Thyroid gland (tissue), 4 donors: ENCODE results near the gene GCH1.
"Not testable (repeated sequence)": the region's sequence is repeated elsewhere in the genome, so short reads cannot be mapped to it uniquely, and the experiment has no call there.

Experiments used
- CTCF ChIP-seq, 6 experiments: fragments of 200-600 bp in 3 of 6; fragments of 450-650 bp in 3 of 6; sonication (generic) in 3 of 6; IDR thresholded peaks; one replicate each; pipeline ENCODE4 v1.5.1; 2016 to 2019; ENCODE audit warnings: antibody characterized with exemption in 6 of 6, mild to moderate bottlenecking in 2 of 6, inconsistent platforms in 1 of 6, moderate library complexity in 1 of 6
- POLR2A ChIP-seq, 2 donors: fragments of 450-650 bp; IDR thresholded peaks; one replicate each; pipeline ENCODE4 v1.6.1; 2017; ENCODE audit warnings: antibody characterized with exemption in 2 of 2, mild to moderate bottlenecking in 2 of 2, moderate library complexity in 1 of 2

- not testable (repeated sequence) for TF ChIP-seq CTCF, POLR2A (IDR thresholded peaks at IDR 0.05)
These were observed 23.9 kb upstream of the GCH1 start for GRCh38 chr14:54926570-54926969.
